PFSK-1 (cell line): ENCODE data around the gene DNAAF5.

ENCODE experiments used
- FOXP2 ChIP-seq: optimal IDR thresholded peaks from 2 replicates; pipeline ENCODE3; 2011; ENCODE audit warnings: borderline replicate concordance, control low read depth, inconsistent platforms; ENCODE audit not compliant: insufficient read depth; ENCODE audit errors: extremely low read length, extremely low read depth
- POLR2AphosphoS5 ChIP-seq: IDR thresholded peaks from 2 replicates; pipeline ENCODE4 v1.6.1; 2012; ENCODE audit warnings: low read depth, mild to moderate bottlenecking, control low read depth, low read length, moderate library complexity
- SIN3A ChIP-seq: IDR thresholded peaks from 2 replicates; pipeline ENCODE4 v1.6.1; 2012; ENCODE audit warnings: mild to moderate bottlenecking, low read length, moderate library complexity, borderline replicate concordance; ENCODE audit not compliant: insufficient read depth
- TAF1 ChIP-seq: IDR thresholded peaks from 2 replicates; pipeline ENCODE4 v1.6.1; 2012; ENCODE audit warnings: low read length, control low read depth, borderline replicate concordance; ENCODE audit not compliant: insufficient read depth
- TF ChIP-seq, protein P1 (sequence below), 2 experiments: IDR thresholded peaks; 2 replicates each; pipeline versions ENCODE4 v1.6.1 to v1.8.0; 2011 to 2012; ENCODE audit warnings: low read depth in 2 of 2, low read length in 2 of 2, control low read depth in 1 of 2, inconsistent platforms in 1 of 2, mild to moderate bottlenecking in 1 of 2, moderate library complexity in 1 of 2; ENCODE audit not compliant: insufficient read depth in 1 of 2

The DNAAF5 gene

DNA sequence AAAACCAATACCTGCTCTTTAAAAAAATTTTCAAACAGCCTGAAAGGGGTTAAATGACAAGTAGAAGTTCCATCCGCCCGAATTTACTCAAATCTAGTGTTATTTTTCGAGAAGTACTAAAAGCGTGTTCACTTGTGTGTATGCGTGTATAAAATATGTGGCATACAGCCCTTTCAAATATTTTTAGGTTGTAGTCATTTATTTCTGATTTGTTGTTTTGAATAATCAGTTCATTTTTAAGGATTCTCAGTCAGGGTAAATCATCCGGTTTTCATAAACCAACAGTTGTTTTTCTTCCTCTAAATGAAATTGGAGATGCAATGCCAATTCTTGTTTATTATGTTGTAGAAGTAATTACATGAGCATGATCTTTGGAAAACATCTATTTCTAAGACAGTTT, 98.9 kb downstream of the DNAAF5 start:
- no peak for TF ChIP-seq POLR2AphosphoS5
- TF ChIP-seq, protein P1, sequence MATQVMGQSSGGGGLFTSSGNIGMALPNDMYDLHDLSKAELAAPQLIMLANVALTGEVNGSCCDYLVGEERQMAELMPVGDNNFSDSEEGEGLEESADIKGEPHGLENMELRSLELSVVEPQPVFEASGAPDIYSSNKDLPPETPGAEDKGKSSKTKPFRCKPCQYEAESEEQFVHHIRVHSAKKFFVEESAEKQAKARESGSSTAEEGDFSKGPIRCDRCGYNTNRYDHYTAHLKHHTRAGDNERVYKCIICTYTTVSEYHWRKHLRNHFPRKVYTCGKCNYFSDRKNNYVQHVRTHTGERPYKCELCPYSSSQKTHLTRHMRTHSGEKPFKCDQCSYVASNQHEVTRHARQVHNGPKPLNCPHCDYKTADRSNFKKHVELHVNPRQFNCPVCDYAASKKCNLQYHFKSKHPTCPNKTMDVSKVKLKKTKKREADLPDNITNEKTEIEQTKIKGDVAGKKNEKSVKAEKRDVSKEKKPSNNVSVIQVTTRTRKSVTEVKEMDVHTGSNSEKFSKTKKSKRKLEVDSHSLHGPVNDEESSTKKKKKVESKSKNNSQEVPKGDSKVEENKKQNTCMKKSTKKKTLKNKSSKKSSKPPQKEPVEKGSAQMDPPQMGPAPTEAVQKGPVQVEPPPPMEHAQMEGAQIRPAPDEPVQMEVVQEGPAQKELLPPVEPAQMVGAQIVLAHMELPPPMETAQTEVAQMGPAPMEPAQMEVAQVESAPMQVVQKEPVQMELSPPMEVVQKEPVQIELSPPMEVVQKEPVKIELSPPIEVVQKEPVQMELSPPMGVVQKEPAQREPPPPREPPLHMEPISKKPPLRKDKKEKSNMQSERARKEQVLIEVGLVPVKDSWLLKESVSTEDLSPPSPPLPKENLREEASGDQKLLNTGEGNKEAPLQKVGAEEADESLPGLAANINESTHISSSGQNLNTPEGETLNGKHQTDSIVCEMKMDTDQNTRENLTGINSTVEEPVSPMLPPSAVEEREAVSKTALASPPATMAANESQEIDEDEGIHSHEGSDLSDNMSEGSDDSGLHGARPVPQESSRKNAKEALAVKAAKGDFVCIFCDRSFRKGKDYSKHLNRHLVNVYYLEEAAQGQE (IDR thresholded peaks at IDR 0.05; ENCODE audit: insufficient read depth in 1 of 2, low read depth in 2 of 2, low read length in 2 of 2) = no peak
- TF ChIP-seq FOXP2 = no peak
- TF ChIP-seq TAF1 = no peak
- TF ChIP-seq SIN3A = no peak

- no peak for TF ChIP-seq TAF1
- TF ChIP-seq POLR2AphosphoS5 = no peak
- no peak for TF ChIP-seq SIN3A
- TF ChIP-seq FOXP2 = no peak
- TF ChIP-seq, protein P1 (IDR thresholded peaks at IDR 0.05; ENCODE audit: insufficient read depth in 1 of 2, low read depth in 2 of 2, low read length in 2 of 2) = no peak
Observed at GRCh38 chr7:826230-826917, 99.9 kb downstream of the DNAAF5 start.

- TF ChIP-seq TAF1 (no peak), FOXP2 (no peak), SIN3A (no peak), POLR2AphosphoS5 (no peak)
- TF ChIP-seq, protein P1 (IDR thresholded peaks at IDR 0.05; ENCODE audit: insufficient read depth in 1 of 2, low read depth in 2 of 2, low read length in 2 of 2) = no peak
Observed at GRCh38 chr7:828793-829561, 102.5 kb downstream of the DNAAF5 start.

- TF ChIP-seq POLR2AphosphoS5 (no peak), TAF1 (no peak), SIN3A (no peak), FOXP2 (no peak)
- TF ChIP-seq, protein P1 (IDR thresholded peaks at IDR 0.05; ENCODE audit: insufficient read depth in 1 of 2, low read depth in 2 of 2, low read length in 2 of 2) = no peak
Observed at GRCh38 chr7:830069-830468, 103.6 kb downstream of the DNAAF5 start.
